ENCODE measurements around the gene MAMDC4. TPM values are rescaled to one million over a fixed set of nuclear protein-coding genes. Genes with fewer than 3 reads are reported as not detected.

The MAMDC4 gene
- total and polyA plus RNA-seq, 2 of the 8 experiments (the other 6 are each of a cell fraction or from before 2014, with no cell fraction given): 3.1 to 4.5 TPM

DNA sequence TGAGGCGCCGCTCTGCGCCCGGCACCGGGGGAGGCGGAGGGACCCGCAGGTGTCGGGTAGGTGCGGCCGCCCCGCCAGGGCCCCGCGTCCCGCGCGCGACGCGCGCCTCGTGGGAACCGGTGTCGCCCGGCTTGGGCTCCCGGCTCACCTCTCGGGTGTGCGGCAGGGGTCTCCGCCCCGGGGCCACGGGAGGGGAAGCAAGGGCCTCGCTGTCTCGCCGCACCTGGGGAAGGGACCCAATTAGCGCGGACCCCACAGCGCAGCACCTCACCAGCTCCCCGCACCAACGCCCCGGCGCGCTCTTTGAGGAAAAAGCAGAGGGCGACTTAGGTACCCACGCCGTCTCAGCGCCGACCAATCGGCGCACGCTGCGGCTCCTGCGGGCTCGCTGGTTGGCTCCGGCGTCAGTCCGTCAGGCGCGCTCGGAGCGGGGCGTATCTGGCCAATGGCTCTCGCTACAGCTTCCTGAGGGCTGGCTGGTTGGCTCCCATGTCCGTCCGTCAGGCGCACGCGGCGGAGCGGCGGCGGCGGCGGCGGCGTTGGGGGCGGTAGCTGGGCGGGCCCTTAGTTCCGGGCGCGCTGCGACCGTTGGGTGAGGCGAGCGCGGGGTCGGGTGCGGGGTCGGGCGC is 33.9 kb downstream of the MAMDC4 start, which contains the start of gene TRAF2 (continued):
- TF ChIP-seq, protein P1, sequence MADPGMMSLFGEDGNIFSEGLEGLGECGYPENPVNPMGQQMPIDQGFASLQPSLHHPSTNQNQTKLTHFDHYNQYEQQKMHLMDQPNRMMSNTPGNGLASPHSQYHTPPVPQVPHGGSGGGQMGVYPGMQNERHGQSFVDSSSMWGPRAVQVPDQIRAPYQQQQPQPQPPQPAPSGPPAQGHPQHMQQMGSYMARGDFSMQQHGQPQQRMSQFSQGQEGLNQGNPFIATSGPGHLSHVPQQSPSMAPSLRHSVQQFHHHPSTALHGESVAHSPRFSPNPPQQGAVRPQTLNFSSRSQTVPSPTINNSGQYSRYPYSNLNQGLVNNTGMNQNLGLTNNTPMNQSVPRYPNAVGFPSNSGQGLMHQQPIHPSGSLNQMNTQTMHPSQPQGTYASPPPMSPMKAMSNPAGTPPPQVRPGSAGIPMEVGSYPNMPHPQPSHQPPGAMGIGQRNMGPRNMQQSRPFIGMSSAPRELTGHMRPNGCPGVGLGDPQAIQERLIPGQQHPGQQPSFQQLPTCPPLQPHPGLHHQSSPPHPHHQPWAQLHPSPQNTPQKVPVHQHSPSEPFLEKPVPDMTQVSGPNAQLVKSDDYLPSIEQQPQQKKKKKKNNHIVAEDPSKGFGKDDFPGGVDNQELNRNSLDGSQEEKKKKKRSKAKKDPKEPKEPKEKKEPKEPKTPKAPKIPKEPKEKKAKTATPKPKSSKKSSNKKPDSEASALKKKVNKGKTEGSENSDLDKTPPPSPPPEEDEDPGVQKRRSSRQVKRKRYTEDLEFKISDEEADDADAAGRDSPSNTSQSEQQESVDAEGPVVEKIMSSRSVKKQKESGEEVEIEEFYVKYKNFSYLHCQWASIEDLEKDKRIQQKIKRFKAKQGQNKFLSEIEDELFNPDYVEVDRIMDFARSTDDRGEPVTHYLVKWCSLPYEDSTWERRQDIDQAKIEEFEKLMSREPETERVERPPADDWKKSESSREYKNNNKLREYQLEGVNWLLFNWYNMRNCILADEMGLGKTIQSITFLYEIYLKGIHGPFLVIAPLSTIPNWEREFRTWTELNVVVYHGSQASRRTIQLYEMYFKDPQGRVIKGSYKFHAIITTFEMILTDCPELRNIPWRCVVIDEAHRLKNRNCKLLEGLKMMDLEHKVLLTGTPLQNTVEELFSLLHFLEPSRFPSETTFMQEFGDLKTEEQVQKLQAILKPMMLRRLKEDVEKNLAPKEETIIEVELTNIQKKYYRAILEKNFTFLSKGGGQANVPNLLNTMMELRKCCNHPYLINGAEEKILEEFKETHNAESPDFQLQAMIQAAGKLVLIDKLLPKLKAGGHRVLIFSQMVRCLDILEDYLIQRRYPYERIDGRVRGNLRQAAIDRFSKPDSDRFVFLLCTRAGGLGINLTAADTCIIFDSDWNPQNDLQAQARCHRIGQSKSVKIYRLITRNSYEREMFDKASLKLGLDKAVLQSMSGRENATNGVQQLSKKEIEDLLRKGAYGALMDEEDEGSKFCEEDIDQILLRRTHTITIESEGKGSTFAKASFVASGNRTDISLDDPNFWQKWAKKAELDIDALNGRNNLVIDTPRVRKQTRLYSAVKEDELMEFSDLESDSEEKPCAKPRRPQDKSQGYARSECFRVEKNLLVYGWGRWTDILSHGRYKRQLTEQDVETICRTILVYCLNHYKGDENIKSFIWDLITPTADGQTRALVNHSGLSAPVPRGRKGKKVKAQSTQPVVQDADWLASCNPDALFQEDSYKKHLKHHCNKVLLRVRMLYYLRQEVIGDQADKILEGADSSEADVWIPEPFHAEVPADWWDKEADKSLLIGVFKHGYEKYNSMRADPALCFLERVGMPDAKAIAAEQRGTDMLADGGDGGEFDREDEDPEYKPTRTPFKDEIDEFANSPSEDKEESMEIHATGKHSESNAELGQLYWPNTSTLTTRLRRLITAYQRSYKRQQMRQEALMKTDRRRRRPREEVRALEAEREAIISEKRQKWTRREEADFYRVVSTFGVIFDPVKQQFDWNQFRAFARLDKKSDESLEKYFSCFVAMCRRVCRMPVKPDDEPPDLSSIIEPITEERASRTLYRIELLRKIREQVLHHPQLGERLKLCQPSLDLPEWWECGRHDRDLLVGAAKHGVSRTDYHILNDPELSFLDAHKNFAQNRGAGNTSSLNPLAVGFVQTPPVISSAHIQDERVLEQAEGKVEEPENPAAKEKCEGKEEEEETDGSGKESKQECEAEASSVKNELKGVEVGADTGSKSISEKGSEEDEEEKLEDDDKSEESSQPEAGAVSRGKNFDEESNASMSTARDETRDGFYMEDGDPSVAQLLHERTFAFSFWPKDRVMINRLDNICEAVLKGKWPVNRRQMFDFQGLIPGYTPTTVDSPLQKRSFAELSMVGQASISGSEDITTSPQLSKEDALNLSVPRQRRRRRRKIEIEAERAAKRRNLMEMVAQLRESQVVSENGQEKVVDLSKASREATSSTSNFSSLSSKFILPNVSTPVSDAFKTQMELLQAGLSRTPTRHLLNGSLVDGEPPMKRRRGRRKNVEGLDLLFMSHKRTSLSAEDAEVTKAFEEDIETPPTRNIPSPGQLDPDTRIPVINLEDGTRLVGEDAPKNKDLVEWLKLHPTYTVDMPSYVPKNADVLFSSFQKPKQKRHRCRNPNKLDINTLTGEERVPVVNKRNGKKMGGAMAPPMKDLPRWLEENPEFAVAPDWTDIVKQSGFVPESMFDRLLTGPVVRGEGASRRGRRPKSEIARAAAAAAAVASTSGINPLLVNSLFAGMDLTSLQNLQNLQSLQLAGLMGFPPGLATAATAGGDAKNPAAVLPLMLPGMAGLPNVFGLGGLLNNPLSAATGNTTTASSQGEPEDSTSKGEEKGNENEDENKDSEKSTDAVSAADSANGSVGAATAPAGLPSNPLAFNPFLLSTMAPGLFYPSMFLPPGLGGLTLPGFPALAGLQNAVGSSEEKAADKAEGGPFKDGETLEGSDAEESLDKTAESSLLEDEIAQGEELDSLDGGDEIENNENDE (IDR thresholded peaks at IDR 0.05; ENCODE audit: insufficient replicate concordance, low read length): no peak
- TF ChIP-seq ASH2L (IDR thresholded peaks at IDR 0.05; ENCODE audit: low read length) (no peak), E2F6 (IDR thresholded peaks at IDR 0.05) (peak; percentile 35), HDAC6 (IDR thresholded peaks at IDR 0.05; ENCODE audit: low read depth, low read length) (no peak), SP2 (IDR thresholded peaks at IDR 0.05; ENCODE audit: low read length) (peak; percentile 98), MAX (IDR thresholded peaks at IDR 0.05) (peak; percentile 51; the same call in 1 of the 2 replicates), PHF8 (conservative IDR thresholded peaks at IDR 0.05; ENCODE audit: low read depth, low read length) (peak; percentile 85), TAF1 (IDR thresholded peaks at IDR 0.05; ENCODE audit: low read depth, low read length) (0 out of 2 replicates have a peak, but pooled peaks have one; percentile 48), EP300 (IDR thresholded peaks at IDR 0.05; ENCODE audit: borderline replicate concordance in 1 of 2, low read depth in 2 of 2, low read length in 2 of 2) (no peak), RFX5 (IDR thresholded peaks at IDR 0.05; ENCODE audit: borderline replicate concordance, low read depth, low read length) (no peak)

Data from H1 (cell line).